Calu3 (cell line): ENCODE measurements around the gene LCORL. TPM values are rescaled to one million over a fixed set of nuclear protein-coding genes. Genes with fewer than 3 reads are reported as not detected.

ENCODE experiments used
- BruUV-seq: library from RNA; stranded (reverse); fragments of 400-500 nt; replicated peaks from 2 replicates; lab custom pipeline; 2021; lab: Mats Ljungman, UMichigan
- CTCF ChIA-PET: fragments of 300-600 bp; sonication (Branson Sonifier 250); formaldehyde crosslinking; loops from one replicate; lab custom pipeline; 2022; ENCODE audit warnings: antibody characterized with exemption; lab: Charles Lee
- DNase-seq: peaks from one replicate; pipeline ENCODE4 v3.0.0; 2022
- H3K27ac Mint-ChIP-seq: one replicate; pipeline ENCODE4 v1.8.0; 2022; ENCODE audit warnings: mixed read lengths; ENCODE audit not compliant: unreplicated experiment
- H3K27me3 Mint-ChIP-seq: one replicate; pipeline ENCODE4 v1.8.0; 2022; ENCODE audit warnings: mixed read lengths; ENCODE audit not compliant: unreplicated experiment
- H3K36me3 Mint-ChIP-seq: one replicate; pipeline ENCODE4 v1.8.0; 2022; ENCODE audit warnings: mild to moderate bottlenecking, moderate library complexity, mixed read lengths; ENCODE audit not compliant: insufficient read depth, unreplicated experiment
- H3K4me1 Mint-ChIP-seq: one replicate; pipeline ENCODE4 v1.8.0; 2022; ENCODE audit warnings: mild to moderate bottlenecking, low read depth, mixed read lengths; ENCODE audit not compliant: unreplicated experiment
- H3K4me3 Mint-ChIP-seq: one replicate; pipeline ENCODE4 v1.8.0; 2022; ENCODE audit warnings: mild to moderate bottlenecking, low read depth, moderate library complexity, mixed read lengths; ENCODE audit not compliant: unreplicated experiment
- H3K9me3 Mint-ChIP-seq: one replicate; pipeline ENCODE4 v1.8.0; 2022; ENCODE audit warnings: low read depth, mixed read lengths; ENCODE audit not compliant: unreplicated experiment
- intact Hi-C: fragments of 100-400 bp; cut with micrococcal nuclease; formaldehyde crosslinking; loops from one replicate; pipeline ENCODE4 v1.10.0; 2022; ENCODE audit not compliant: unreplicated experiment
- total RNA-seq: library from RNA; stranded (reverse); gene quantifications from 2 replicates; pipeline ENCODE4 v1.2.3, GENCODE V29; 2022
- TF ChIP-seq, protein P1 (sequence below): fragments of 200-600 bp; IDR thresholded peaks from one replicate; pipeline ENCODE4 v1.8.0; 2022; ENCODE audit warnings: antibody characterized with exemption; ENCODE audit not compliant: unreplicated experiment

Gene LCORL
- total RNA-seq, 1 experiment from 2014 or later: 15.4 TPM

DNA sequence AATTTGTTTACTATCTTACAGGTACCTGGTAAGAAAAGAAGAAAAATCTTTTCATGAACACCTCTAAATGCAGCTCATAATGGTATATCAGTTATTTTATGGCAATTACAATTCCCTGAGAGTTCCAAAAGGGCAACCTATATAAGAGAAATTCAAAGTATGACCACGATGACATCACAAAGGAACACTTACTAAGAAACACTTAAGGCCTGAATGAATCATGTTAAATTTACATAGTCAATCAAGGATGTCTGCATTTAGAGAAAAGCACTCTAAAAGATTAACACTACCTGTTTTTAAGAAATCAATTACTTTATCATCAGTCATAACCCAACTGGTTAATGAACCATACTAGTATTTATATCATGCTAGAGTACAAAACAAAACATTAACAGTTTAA lies 63.9 kb downstream of the LCORL start:
- H3K36me3 Mint-ChIP-seq: no peaks in the 10 kb centered on the region
- no peaks in the 10 kb centered on the region for H3K4me1 Mint-ChIP-seq
- no peak for DNase-seq
- H3K9me3 Mint-ChIP-seq: no peaks in the 10 kb centered on the region
- intact Hi-C loops: loop anchor here (5.0 kb wide), 1 partner anchor 115 kb away; no protein-coding TSS in a partner anchor
- no peak overlapping the region for H3K27ac Mint-ChIP-seq
- TF ChIP-seq, protein P1, sequence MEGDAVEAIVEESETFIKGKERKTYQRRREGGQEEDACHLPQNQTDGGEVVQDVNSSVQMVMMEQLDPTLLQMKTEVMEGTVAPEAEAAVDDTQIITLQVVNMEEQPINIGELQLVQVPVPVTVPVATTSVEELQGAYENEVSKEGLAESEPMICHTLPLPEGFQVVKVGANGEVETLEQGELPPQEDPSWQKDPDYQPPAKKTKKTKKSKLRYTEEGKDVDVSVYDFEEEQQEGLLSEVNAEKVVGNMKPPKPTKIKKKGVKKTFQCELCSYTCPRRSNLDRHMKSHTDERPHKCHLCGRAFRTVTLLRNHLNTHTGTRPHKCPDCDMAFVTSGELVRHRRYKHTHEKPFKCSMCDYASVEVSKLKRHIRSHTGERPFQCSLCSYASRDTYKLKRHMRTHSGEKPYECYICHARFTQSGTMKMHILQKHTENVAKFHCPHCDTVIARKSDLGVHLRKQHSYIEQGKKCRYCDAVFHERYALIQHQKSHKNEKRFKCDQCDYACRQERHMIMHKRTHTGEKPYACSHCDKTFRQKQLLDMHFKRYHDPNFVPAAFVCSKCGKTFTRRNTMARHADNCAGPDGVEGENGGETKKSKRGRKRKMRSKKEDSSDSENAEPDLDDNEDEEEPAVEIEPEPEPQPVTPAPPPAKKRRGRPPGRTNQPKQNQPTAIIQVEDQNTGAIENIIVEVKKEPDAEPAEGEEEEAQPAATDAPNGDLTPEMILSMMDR: no peak
- CTCF ChIA-PET: no interaction called here
- no TSS peak for BruUV-seq
- no peaks in the 10 kb centered on the region for H3K27me3 Mint-ChIP-seq
- H3K4me3 Mint-ChIP-seq: no peak overlapping the region

DNA sequence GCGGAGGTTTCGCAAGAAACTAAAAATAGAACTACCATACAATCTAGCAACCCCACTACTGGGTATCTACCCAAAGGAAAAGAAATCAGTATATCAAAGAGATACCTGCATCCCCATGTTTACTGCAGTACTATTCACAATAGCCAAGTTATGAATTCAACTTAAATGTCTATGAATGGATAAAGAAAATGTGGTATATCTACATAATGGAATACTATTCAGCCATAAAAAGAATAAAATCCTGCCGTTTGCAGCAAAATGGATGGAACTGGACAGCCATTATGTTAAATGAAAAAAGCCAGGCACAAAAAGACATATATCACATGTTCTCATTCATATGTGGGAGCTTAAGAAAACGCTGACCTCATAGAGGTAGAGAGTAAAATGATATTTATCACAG lies 65.3 kb downstream of the LCORL start:
- TF ChIP-seq, protein P1: no peak
- no peak overlapping the region for H3K4me3 Mint-ChIP-seq
- intact Hi-C loops: loop anchor here (5.0 kb wide), 1 partner anchor 114 kb away; no protein-coding TSS in a partner anchor
- no peak for DNase-seq
- CTCF ChIA-PET: interaction anchor here (0.7 kb wide), 1 partner anchor 377 kb away, joined by 3 read pairs; no protein-coding TSS in a partner anchor
- H3K4me1 Mint-ChIP-seq: no peaks in the 10 kb centered on the region
- H3K27me3 Mint-ChIP-seq: no peaks in the 10 kb centered on the region
- no peaks in the 10 kb centered on the region for H3K9me3 Mint-ChIP-seq
- no peak overlapping the region for H3K27ac Mint-ChIP-seq
- BruUV-seq: no TSS peak
- H3K36me3 Mint-ChIP-seq: no peaks in the 10 kb centered on the region

DNA sequence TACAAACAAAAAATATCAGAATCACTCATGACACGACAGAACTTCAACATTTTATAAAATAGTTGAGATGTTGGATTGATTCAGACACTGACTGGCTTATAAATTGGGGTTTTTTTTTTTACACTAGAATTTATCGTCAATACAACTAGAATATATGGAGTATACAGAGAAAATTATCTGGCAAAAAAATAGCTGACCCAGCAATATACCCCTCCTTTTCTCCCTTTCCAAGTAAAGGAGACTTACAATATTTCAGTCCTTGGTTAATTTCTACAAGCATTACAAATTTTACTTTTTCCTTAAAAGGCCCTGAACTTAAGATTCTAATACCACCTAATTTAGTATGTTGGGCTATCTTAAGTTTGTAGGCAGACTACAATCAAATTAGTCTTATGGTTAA lies 76.3 kb downstream of the LCORL start:
- Mint-ChIP-seq H3K36me3 (no peaks in the 10 kb centered on the region), H3K27me3 (no peaks in the 10 kb centered on the region), H3K27ac (no peak overlapping the region), H3K4me1 (peaks cover 8% of the 10 kb centered on the region), H3K9me3 (no peaks in the 10 kb centered on the region), H3K4me3 (no peak overlapping the region)
- TF ChIP-seq, protein P1: no peak
- intact Hi-C loops: no loop called here
- CTCF ChIA-PET: no interaction called here
- BruUV-seq: no TSS peak
- DNase-seq: no peak

DNA sequence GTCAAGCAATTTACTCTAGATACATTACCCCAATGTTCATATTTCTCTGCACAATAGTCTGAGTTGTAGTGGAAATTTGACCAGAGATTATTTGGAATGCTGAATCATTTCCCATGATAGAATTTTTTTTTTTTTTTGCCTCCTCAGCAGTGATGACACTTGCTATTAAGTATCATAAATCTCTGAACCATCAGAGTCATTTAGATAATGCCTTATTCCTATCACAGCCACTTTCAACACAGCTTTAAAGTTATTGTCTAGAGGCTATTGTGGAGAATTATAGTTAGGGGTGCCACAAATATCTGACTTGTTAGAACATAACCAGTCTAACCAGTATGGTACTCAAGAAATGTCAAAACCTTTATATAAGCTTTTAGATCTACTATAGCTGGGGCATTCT lies 79.8 kb downstream of the LCORL start:
- DNase-seq: no peak
- no peaks in the 10 kb centered on the region for H3K4me1 Mint-ChIP-seq
- H3K27me3 Mint-ChIP-seq: no peaks in the 10 kb centered on the region
- no peaks in the 10 kb centered on the region for H3K36me3 Mint-ChIP-seq
- intact Hi-C loops: no loop called here
- H3K4me3 Mint-ChIP-seq: no peak overlapping the region
- CTCF ChIA-PET: no interaction called here
- no peaks in the 10 kb centered on the region for H3K9me3 Mint-ChIP-seq
- TF ChIP-seq, protein P1: no peak
- no peak overlapping the region for H3K27ac Mint-ChIP-seq
- BruUV-seq: no TSS peak
